ENCODE measurements around the gene CACNA1B.

The CACNA1B gene

GRCh38 chr9:137951597-137952490, 74.3 kb downstream of the CACNA1B start:
- no peak for DNase-seq (ENCODE audit: extremely low read depth, low read depth)
- no peak overlapping the region for H3K4me3 ChIP-seq (replicated peaks; ENCODE audit: low read depth, low read length)
- TF ChIP-seq CTCF (IDR thresholded peaks at IDR 0.05; ENCODE audit: low read depth, low read length, missing control alignments), result no peak

- TF ChIP-seq CTCF (IDR thresholded peaks at IDR 0.05; ENCODE audit: low read depth, low read length, missing control alignments), result no peak
- no peak for DNase-seq (ENCODE audit: extremely low read depth, low read depth)
- H3K4me3 ChIP-seq (replicated peaks; ENCODE audit: low read depth, low read length), result no peak overlapping the region
Measured at GRCh38 chr9:137952976-137953666, 75.5 kb downstream of the CACNA1B start.

- TF ChIP-seq CTCF (IDR thresholded peaks at IDR 0.05; ENCODE audit: low read depth, low read length, missing control alignments), result no peak
- DNase-seq (ENCODE audit: extremely low read depth, low read depth), result no peak
- no peak overlapping the region for H3K4me3 ChIP-seq (replicated peaks; ENCODE audit: low read depth, low read length)
Measured at GRCh38 chr9:137953683-137954438, 76.3 kb downstream of the CACNA1B start.

- DNase-seq (ENCODE audit: extremely low read depth, low read depth), result no peak
- no peak overlapping the region for H3K4me3 ChIP-seq (replicated peaks; ENCODE audit: low read depth, low read length)
- TF ChIP-seq CTCF (IDR thresholded peaks at IDR 0.05; ENCODE audit: low read depth, low read length, missing control alignments), result no peak
Measured at GRCh38 chr9:137955224-137955570, 77.6 kb downstream of the CACNA1B start.

GRCh38 chr9:137955586-137955985, 78.0 kb downstream of the CACNA1B start:
- no peak for DNase-seq (ENCODE audit: extremely low read depth, low read depth)
- no peak overlapping the region for H3K4me3 ChIP-seq (replicated peaks; ENCODE audit: low read depth, low read length)
- TF ChIP-seq CTCF (IDR thresholded peaks at IDR 0.05; ENCODE audit: low read depth, low read length, missing control alignments), result no peak

GRCh38 chr9:137956039-137956438, 78.5 kb downstream of the CACNA1B start:
- H3K4me3 ChIP-seq (replicated peaks; ENCODE audit: low read depth, low read length), result no peak overlapping the region
- no peak for TF ChIP-seq CTCF (IDR thresholded peaks at IDR 0.05; ENCODE audit: low read depth, low read length, missing control alignments)
- DNase-seq (ENCODE audit: extremely low read depth, low read depth), result no peak
